Stimulated activated CD8-positive, alpha-beta memory T cell treated with anti-CD3 and anti-CD28 coated beads, Interleukin-4, amount 100 ng/mL, for 4 hours (primary cell): Measurements from ENCODE around the gene DQX1.
"Not testable (repeated sequence)": the region's sequence is repeated elsewhere in the genome, so short reads cannot be mapped to it uniquely, and the experiment has no call there.

Source experiments
- DNase-seq, 2 donors: peaks; one replicate each; pipeline ENCODE4 v3.0.0-alpha.2; 2020; ENCODE audit warnings: low read depth in 2 of 2, low spot score in 1 of 2

The DQX1 gene, protein sequence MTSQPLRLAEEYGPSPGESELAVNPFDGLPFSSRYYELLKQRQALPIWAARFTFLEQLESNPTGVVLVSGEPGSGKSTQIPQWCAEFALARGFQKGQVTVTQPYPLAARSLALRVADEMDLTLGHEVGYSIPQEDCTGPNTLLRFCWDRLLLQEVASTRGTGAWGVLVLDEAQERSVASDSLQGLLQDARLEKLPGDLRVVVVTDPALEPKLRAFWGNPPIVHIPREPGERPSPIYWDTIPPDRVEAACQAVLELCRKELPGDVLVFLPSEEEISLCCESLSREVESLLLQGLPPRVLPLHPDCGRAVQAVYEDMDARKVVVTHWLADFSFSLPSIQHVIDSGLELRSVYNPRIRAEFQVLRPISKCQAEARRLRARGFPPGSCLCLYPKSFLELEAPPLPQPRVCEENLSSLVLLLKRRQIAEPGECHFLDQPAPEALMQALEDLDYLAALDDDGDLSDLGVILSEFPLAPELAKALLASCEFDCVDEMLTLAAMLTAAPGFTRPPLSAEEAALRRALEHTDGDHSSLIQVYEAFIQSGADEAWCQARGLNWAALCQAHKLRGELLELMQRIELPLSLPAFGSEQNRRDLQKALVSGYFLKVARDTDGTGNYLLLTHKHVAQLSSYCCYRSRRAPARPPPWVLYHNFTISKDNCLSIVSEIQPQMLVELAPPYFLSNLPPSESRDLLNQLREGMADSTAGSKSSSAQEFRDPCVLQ

DNA sequence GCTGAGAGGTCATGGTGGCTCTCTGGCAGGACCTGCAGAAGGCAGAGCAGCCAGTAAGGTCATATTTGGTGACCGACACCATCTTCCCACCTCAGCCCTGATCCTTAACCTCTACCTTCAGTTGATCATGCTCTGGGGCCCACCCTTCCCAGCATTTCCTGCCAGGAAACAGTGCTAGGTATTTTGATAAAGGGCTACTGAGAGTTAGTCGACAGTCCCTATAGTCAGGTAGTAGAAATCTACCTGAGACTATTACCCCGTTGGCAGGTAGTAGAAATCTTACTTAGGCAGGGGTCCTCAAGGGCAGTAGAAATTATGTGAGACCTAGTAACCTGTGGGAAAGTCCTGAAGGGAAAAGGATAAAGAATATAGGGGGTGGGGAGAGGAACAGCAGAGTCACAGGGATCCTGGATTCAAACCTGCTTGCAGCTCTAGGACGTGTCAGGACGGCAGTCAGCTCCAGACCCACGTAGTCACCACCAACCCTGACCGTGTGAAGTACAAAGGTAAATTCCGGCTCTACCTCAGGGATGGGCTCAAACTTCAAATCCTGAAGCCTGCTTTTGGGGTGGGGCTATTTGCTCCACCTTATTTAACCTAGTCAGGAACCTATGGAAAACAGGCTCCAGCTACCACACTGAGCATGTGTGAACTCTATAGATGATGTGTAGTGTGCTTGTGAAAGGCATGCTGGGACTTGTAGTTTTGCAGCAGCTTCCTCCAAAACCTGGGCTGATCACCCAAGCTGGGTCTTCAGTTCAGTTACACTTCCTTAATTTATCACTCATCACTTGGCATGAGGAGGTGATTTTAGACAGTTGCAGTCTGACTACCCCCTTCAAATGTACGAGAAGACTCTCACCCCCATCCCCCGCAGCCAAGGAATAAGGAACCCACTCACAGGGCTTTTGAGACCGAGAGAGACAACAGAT is at the start of gene DQX1:
DQX1 (minus strand) TSS at position 515 of the 932 bp plus-strand sequence; CDS start at position 13, 502 bp downstream.
- no peak for DNase-seq

DNA sequence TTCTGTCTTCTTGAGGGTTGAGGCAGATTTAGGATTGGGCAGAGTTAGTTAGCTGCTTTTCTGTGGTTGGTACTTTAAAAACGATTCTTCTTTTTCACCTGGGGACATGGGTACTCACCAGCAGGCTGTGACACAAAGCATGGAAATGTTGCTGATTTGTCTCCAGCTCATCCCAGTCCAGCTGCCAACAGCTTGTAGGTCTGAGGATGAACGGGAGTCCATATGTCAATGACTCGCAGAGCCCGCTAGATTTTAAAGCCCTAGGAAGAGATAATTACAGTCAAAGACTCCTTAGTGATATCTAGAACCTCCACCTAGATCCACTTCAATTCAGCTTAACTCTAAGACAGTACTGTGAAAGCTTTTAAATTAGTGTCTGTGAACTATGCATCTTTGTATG is 49.3 kb upstream of the DQX1 start:
- no peak for DNase-seq

DNA sequence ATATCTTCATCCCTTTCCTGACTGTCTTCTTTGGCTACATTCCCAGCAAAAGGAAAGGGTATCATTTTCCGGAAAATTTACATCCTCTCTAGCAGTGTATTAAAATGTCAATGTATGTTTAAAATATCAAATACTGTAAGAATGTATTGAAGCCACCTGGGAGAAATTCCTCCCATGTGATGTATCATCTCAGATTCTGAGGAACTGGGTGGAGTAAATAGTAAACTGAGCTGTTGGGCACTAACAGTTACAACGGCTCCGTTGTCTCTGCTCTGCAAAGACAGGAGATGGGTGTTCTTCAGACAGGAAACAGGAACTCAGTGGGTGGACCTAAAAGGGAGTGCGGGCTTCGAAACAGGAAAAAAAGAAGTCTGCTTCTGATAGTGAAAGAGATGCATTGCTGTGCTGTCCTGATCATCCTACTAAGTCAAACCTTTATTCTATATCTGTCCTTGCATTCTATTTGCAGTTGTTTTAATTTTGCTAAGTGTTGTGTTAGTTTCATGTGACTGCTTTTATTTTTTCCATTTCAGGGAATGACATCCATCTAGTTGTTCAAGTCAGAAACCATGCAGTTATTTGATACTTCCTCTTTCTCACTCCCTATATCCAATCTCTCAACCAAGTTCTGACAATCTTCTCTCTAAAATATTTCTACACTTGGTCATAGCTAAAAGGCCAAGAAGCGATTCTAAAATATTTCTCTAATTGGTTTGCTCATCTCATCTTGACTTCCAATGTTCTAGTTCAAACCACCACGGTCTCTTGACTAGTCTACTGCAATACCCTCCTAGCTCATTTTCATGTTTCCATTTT is 47.9 kb upstream of the DQX1 start:
- no peak for DNase-seq

DNA sequence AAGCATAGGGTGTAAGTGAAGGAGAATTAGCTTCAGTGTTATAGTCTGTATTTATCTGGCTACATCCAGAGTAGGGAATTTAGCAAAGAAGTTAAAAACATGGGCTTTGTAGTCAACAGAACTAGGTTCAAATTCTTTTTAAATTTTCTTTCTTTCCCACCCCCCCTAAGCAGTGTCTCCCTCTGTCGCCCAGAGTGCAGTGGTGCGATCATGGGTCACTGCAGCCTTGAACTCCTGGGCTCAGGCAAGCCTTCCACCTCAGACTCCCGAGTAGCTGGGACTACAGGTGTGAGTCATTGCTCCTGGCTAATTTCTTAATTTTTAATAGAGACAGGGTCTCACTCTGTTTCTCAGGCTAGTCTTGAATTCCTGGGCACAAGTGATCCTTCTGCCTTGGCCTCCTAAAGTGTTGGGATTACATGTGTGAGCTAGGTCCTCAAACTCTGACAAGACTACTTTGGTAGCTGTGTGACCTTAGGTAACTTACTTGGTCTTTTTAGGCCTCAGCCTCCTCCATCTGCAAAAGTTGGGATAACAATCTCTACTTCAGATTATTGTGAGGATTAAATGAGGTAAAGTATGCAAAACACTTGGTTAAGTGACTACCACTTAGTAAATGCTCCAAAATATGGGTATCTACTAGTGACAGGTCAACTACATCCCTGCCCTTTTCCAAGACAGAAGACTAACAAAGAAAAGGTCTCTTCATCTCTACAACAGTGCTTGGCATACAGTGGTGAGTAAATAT is 46.3 kb upstream of the DQX1 start:
- no peak for DNase-seq

DNA sequence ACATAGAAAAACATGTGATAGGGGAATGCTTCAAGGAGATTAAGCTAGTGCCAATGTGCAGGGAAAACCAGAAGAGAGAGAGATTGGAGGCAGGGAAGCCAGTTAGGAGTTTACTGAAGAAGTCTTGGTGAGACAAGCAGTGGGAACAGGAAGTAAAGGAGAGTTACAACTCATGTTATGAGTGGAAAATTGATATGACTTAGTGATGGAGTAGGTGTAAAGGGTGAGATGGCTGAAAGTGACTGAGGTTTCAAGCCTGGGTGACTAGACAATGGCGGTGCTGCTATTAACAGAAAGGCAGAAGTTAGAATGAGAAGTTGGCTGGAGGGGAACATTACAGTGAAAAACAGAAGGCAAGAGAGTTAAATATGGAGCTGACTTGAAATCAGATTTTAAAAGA is 45.0 kb upstream of the DQX1 start:
- DNase-seq = no peak

DNA sequence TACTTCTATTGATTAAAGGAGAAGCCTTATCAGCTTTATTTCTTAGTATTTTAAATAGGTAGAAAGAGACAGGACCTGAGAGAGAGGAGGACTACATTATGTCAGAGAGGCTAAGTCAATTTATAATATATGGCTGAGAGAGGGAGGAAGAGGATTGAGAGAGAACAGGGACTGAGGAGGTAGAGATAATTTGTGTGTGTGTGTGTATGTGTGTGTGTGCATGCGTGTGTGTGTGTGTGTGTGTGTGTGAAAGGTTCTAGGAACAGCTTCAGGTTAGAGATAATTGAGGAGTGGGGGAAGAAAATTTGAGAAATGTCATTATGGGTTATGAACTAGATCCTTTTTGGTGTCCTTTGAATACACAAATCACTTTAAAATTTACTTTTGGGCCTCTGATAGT is 43.7 kb upstream of the DQX1 start:
- DNase-seq = no peak

DNA sequence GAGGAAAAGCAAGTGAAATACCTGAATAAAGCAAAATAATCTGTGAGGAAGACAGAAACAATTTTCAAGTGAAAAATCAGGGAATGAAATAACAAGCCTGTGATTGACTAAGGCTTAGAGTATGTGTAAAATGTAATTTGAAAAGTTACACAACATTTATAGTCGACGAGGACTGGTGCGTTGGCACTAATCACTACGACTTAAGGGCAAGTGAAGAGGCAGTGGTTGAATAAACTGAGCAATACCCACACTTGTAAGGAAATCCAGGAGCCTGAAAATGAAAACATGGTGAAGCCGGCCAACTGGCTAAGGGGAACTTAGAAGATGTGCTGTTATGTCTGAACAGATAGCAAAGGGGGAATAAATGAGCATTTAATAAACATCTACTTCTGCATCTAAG is 41.9 kb upstream of the DQX1 start:
- DNase-seq = no peak

DNA sequence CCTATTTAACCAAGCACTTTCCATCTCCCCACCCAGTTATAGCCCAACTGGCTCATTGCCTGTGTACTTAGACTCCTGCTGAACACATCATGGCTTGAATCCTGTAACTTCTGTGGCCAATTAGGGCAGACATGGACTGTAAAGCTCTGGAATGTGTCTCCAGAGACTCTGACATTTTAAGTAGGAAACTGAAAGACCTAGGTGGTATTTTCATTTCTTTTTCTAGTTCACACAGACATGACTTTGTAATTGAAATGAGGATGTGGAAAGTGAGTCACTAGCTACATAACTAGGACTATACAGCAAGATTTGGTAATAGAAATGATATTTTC is 40.7 kb upstream of the DQX1 start:
- no peak for DNase-seq

DNA sequence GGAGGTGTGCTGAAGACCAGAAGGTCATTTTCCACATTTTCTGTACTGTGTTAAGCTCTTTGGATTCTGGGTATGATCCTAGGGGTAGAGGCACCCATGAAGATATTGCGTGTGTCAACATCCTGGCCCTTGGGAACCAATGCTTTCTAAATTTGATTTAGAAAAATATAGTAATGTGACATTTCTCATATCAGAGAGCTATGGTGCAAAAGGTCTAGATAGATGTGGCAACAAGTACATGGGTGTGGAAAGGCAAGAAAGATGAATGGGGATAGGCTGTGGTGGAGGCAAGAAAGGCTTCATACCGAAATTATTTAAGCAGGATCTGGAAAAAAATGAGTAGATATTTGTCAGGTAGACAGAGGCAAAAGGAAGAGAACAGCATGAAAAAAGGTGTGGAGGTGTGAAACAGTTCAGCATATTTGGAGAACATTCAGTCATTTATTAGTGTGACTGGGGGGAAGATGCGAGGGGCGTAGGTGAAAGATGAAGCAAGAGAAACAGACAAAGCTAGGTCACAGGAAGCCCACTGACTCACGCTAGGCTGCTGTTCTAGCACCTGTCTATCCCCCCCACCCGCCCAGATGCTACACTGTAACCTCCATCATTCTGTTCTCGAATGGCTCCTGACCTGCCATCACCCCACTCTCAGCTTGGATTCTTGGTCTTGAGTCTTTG is 40.2 kb upstream of the DQX1 start:
- no peak for DNase-seq

DNA sequence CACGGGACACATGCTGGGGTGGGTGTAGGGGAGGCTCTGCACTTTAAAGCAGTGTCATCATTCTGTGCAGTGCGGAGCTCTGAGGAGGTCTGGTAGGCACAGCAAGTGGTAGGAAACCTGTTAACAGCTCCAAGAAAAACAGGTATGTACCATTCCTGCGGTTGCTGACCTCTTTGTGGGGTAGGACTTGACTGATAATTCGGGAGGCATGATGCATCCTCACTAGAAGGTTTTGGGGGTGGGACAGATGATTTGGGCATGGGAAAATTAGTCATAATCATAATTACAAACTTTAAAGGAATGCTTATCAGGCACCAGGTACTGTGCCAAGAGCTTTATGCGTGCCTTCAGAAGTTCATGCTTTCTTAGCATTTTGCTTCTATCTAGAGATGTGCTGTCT is 38.2 kb upstream of the DQX1 start:
- no peak for DNase-seq

DNA sequence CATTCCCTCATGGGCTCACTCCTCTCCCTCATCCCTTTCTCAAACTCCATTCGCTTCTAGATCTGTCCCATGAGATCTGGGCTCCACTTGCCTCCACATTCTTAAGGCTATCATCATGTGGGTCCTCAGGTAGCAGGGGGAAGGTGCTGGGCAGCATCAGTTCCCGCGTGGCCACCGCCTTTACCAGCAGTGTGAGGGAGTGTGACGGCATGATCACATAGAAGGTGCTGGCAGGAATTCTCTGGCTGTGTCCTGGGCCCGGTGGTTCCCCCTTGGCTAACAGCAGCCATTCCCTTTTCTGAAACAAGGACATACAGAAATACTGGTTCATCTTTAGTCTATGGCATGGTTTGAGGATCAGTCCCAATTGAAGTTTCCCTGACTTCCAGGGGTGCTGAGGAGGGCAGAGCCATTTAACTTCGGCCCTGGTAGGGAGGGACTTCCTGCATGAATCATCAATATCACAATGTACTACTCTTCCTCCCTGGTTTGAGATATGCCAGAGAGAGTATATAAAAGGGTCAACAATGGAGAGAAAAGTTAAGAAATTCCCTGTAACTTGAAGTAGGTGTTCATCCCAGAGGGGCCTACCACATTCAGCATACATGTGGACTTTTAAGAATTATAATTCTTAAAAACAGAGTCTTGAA is 36.2 kb upstream of the DQX1 start:
- no peak for DNase-seq

DNA sequence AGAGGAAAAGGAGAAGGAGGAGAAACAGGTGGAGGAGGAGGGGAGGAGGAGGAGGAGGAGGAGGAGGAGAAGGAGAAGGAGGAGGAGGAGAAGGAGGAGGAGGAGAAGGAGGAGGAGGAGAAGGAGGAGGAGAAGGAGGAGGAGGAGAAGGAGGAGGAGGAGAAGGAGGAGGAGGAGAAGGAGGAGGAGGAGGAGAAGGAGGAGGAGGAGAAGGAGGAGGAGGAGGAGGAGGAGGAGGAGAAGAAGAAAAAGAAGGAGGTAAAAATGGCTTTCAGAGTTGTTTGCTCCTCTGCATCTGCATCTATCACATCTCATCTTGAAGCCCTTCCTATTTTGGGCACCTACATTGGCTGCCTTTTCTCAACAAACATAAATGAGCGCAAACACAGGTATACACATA is 35.0 kb upstream of the DQX1 start:
- not testable (repeated sequence) for DNase-seq

DNA sequence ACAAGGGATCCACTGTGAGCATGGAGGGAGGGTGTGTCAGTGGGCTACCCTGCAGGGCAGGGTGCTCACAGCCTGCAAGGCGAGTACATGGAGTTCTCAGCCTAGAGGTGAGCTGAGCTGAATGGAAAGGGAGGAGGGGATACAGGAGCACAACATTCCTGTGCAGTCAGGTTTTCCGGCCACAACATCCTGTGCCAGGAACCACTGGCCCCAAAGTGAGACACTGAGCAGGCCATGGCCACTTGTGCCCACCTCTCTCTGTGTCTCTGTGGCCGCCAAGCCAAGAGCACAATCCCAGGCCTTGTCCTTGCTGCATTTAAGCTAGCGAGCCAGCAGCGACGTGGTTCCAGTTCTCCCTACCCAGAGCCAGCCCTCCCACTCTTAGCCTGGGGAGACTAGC is 34.6 kb upstream of the DQX1 start:
- no peak for DNase-seq

DNA sequence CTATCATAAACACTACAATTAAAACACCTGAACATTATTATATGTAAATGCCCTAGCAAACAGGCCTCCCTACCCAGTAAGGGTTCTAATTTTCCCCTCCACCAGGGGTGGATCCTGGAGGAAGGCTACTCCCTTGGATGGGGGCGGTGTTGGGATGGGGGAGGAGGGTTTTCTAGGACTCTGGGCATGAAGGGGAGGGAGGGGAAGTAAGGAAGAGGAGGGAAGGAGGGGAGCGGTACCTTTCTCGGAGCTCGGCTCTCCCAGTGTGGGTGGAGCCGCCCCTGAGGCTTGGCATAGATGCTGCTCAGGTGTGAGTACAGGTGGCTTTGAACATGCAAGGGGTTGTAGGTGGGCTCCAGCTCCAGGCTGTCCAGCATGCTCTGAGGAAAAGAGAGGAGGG is 33.9 kb upstream of the DQX1 start:
- DNase-seq = no peak

DNA sequence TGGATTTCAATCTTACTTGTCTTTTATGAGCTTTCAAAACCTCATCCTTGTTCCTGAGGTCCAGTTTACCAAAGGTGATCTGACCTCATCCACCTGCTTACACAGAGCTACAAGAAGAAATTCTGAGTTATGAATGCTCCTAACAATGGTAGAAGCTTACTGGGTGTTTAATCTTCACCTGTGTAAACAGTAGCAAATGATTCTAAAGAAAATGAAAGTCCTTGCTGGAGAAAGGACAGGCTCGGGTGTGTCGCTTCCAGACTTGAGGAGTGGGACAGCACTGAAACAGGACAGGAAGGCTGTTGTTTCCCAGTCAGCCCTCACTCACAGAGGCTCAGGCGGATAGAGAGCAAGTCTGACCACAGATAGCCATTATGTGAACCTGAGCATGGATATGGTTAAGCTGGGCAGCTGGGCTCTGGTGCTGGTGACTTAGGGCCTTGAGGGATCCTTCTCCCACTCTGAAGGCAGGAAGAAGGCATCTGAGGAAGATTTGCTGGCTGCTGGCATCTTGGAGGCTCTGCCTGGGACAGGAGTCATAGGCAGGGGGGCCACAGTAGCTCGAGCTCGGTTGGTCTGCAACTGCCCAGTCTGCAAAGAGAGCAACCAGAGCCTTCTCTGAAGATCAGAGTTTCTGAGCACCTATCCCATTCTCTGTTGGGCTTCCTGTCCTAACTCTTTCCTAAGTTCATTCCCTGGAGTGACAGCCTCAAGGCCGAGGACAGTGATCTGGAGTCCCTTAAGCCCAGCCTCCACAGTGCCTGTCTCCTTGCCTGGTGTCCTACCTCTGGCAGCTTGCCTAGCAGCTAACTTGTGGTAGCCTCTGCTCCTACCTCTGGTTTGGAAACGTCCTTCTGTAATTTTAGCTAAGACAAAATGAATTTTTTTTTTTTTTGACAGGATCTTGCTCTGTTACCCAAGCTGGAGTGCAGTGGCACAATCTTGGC is 32.5 kb upstream of the DQX1 start:
- DNase-seq = no peak

DNA sequence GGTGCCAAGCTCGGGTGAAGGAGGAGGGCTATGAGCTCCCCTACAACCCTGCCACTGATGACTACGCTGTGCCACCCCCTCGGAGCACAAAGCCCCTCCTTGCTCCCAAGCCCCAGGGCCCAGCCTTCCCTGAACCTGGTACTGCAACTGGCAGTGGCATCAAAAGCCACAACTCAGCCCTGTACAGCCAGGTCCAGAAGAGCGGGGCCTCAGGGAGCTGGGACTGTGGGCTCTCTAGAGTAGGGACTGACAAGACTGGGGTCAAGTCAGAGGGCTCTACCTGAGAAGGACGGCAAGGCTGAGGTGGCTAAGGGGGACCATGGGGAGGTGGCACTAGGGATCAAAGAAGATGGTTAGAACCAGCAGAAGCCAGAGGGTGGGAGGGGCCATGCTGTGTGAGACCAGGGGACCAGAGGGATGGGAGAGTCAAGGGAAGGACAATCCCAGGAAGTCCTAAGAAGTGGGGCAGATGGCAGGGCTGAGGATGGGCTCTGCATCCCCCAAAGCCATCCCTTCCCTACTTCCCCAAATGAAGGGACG is 30.9 kb upstream of the DQX1 start:
- no peak for DNase-seq

DNA sequence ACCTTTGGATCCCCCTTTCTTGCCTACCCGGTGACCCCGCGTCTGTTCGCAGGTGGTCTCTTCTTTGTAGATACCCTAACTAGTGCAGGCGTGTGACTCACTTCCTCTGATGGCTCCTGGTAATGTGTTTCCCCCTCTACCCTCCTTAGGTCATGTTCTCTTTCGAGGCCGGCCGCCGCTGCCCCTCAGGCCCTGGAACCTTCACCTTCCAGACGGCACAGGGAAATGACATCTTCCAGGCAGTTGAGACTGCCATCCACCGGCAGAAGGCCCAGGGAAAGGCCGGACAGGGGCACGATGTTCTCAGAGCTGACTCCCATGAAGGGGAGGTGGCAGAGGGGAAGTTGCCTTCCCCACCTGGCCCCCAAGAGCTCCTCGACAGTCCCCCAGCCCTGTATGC is 30.1 kb upstream of the DQX1 start:
- no peak for DNase-seq

DNA sequence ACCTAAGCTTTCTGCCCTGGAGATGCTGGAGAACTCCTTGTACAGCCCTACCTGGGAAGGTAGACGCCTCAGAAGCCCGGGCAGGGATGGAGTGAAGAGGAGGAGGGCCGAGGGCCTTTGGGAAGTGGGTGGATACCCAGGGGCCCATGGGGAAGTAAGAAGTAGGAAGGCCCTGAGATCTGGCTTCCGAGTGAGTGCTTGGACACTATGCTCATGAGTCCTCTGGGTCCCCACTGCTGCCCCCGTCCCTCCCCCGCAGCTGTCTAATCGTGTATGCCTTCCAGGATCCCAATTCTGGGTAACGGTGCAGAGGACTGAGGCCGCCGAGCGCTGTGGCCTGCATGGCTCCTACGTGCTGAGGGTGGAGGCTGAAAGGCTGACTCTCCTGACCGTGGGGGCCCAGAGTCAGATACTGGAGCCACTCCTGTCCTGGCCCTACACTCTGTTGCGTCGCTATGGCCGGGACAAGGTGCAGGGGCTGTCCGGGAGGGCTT is 29.6 kb upstream of the DQX1 start:
- DNase-seq = no peak
